Esophagus squamous epithelium (tissue), 5 donors: Measurements from ENCODE around the gene MTX2. TPM values are rescaled to one million over a fixed set of nuclear protein-coding genes. Genes with fewer than 3 reads are reported as not detected.

Source experiments
- DNase-seq: peaks from one replicate; lab custom pipeline; 2025; lab: John Stamatoyannopoulos, UW
- H3K27ac ChIP-seq, 4 donors: fragments of 200-600 bp; sonication (generic); one replicate each; pipeline ENCODE4 v1.5.1; 2016 to 2019; ENCODE audit warnings: mild to moderate bottlenecking in 1 of 4
- H3K27me3 ChIP-seq, 4 donors: fragments of 200-600 bp; sonication (generic); 1 replicate in 3 of 4; 2 replicates in 1 of 4; pipeline versions ENCODE4 v1.5.1 to v1.6.0; 2017 to 2021; ENCODE audit warnings: antibody characterized with exemption in 1 of 4
- H3K36me3 ChIP-seq, 3 donors: fragments of 200-600 bp; sonication (generic); one replicate each; pipeline ENCODE4 v1.5.1; 2016 to 2019
- H3K4me1 ChIP-seq, 3 donors: fragments of 200-600 bp; sonication (generic); one replicate each; pipeline ENCODE4 v1.5.1; 2017 to 2019
- H3K4me3 ChIP-seq, 4 donors: fragments of 200-600 bp; sonication (generic); 1 replicate in 3 of 4; 2 replicates in 1 of 4; pipeline ENCODE4 v1.5.1; 2016 to 2019; ENCODE audit warnings: mild to moderate bottlenecking in 2 of 4, moderate library complexity in 1 of 4
- H3K9me3 ChIP-seq, 3 donors: fragments of 200-600 bp; sonication (generic); one replicate each; pipeline ENCODE4 v1.5.1; 2016 to 2019
- CTCF ChIP-seq, 6 experiments: fragments of 450-650 bp in 4 of 6; fragments of 200-600 bp in 2 of 6; sonication (generic) in 2 of 6; IDR thresholded peaks; one replicate each; pipeline ENCODE4 v1.5.1; 2016 to 2019; ENCODE audit warnings: antibody characterized with exemption in 6 of 6, mild to moderate bottlenecking in 4 of 6, moderate library complexity in 4 of 6
- POLR2A ChIP-seq, 4 donors: fragments of 450-650 bp; IDR thresholded peaks; one replicate each; pipeline ENCODE4 v1.6.1; 2017; ENCODE audit warnings: antibody characterized with exemption in 4 of 4, mild to moderate bottlenecking in 4 of 4, moderate library complexity in 3 of 4
- WGBS, 2 donors: methylation state at CpG; one replicate each; pipeline ENCODE4 v1.1.5; 2018; 5-methylcytosine and 5-hydroxymethylcytosine counted together
- intact Hi-C: fragments of 100-400 bp; cut with DNase I; formaldehyde crosslinking; loops from one replicate; pipeline ENCODE4 v1.15.0; 2022
- total RNA-seq, 4 donors: library from RNA; depleted of rRNA; stranded (reverse); fragments of >200 nt; gene quantifications; one replicate each; pipeline ENCODE4 v1.1.0, GENCODE V29; 2016
- donor health status: DM: yes; HTN: yes; CAD: no.

MTX2 gene
- total RNA-seq, 4 donors from 2014 or later: 28.4 to 43.5 (median 36.6) TPM

DNA sequence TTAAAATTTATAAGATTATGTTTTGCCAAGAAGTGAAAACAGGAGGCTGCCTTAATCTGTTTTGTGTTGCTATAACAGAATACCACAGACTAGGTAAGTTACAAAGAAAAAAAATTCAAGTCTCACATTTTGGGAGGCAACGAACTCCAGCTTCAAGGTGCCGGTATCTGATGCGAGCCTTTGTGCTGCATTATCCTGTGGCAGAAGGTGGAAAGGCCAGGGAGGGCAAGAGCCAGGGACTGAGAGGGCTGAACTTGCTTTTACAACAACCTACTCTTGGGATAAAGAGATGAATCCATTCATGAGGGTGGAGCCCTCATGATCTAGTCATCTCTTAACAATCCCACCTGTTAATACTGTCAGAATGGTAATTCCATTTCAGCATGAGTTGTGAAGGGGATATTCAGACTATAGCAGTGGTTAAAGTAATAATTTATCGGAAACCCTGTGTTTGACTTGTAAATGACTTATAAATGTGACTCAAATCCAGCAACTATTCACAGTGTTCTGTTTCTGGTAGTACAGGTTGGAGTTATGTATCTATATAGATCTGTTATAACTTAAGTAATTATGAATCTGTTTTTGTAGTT, 3.7 kb downstream of the MTX2 start:
- peaks cover 0 to 4% (median 0%) of the 10 kb centered on the region in 3 donors for H3K36me3 ChIP-seq

DNA sequence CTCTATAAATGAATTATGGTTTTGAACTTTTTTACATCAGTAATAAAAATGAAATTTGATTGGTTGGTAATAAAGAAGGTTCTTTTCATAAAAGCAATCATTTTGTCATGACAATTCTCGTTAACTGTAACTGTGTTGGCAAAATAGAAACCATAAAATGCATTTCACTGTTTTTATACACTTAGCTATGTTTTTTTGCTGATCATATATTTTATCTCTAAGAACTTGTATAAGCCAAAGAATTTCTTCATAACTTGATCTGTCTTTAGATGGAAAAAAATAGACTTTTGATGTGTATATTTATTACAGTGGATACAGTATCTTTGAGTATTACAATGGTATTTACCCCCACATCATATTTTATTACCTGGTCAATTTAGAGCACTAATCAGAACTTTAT, 9.7 kb downstream of the MTX2 start:
- intact Hi-C loops: no loop called here
- H3K27ac ChIP-seq: no peak overlapping the region
- H3K4me1 ChIP-seq: no peaks in the 10 kb centered on the region
- no peaks in the 10 kb centered on the region for H3K9me3 ChIP-seq
- H3K36me3 ChIP-seq: peaks cover 0 to 4% (median 0%) of the 10 kb centered on the region in 3 donors
- WGBS, 2 donors: 87 to 90% methylated on average over 1 of the region's 1 CpG
- DNase-seq: no peak
- TF ChIP-seq CTCF (IDR thresholded peaks at IDR 0.05) (no peak), POLR2A (IDR thresholded peaks at IDR 0.05) (no peak)
- H3K27me3 ChIP-seq: no peaks in the 10 kb centered on the region
- no peak overlapping the region for H3K4me3 ChIP-seq

More for the DNA sequence above, 3.7 kb downstream of the MTX2 start:
- Histone ChIP-seq H3K27me3 (no peaks in the 10 kb centered on the region), H3K4me3 (no peak overlapping the region), H3K27ac (no peak overlapping the region), H3K4me1 (peaks cover 6 to 30% (median 6%) of the 10 kb centered on the region in 3 donors), H3K9me3 (no peaks in the 10 kb centered on the region)
- no peak for DNase-seq
- WGBS, 2 donors: 87 to 97% methylated on average over 4 of the region's 4 CpGs
- intact Hi-C loops: no loop called here
- no peak for TF ChIP-seq CTCF (IDR thresholded peaks at IDR 0.05)
- TF ChIP-seq POLR2A (IDR thresholded peaks at IDR 0.05): no peak

DNA sequence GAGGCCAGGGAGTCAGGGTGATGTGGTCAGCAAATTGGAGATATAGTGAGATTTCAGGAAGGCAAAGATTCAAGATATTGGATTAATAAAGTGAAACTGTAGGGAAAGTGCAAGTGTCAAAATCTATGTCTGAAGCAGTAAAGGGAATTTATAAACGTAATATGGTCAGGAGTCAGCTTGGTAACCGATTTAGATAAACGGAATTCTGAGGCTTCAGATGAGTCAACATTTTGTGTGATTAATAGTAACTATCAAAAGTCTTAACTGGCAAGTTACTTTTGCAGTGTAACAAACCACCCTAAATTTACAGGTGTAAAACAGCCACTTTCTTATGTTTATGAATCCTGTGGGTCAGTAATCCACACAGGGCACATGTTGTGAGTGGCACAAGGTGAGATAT, 10.9 kb downstream of the MTX2 start:
- 68 to 71% methylated on average over 3 of the region's 3 CpGs for whole genome bisulfite sequencing, 2 donors
- intact Hi-C loops: no loop called here
- Histone ChIP-seq H3K9me3 (no peaks in the 10 kb centered on the region), H3K4me1 (no peaks in the 10 kb centered on the region), H3K27ac (no peak overlapping the region), H3K36me3 (no peaks in the 10 kb centered on the region), H3K4me3 (no peak overlapping the region), H3K27me3 (no peaks in the 10 kb centered on the region)
- DNase-seq: no peak
- no peak for TF ChIP-seq CTCF (IDR thresholded peaks at IDR 0.05)
- TF ChIP-seq POLR2A (IDR thresholded peaks at IDR 0.05): no peak

- Histone ChIP-seq H3K9me3 (no peaks in the 10 kb centered on the region), H3K27ac (no peak overlapping the region), H3K4me1 (no peaks in the 10 kb centered on the region), H3K27me3 (no peaks in the 10 kb centered on the region), H3K4me3 (no peak overlapping the region), H3K36me3 (no peaks in the 10 kb centered on the region)
- no peak for DNase-seq
- intact Hi-C loops: no loop called here
- no peak for TF ChIP-seq POLR2A (IDR thresholded peaks at IDR 0.05)
- TF ChIP-seq CTCF (IDR thresholded peaks at IDR 0.05): no peak
- 87 to 90% methylated on average over 3 of the region's 3 CpGs for WGBS, 2 donors
These were observed 11.8 kb downstream of the MTX2 start for GRCh38 chr2:176280867-176281658.
